Activated CD8-positive, alpha-beta memory T cell treated with anti-CD3 and anti-CD28 coated beads for 36 hours (primary cell): Measurements from ENCODE around the gene SEPHS2. TPM values are rescaled to one million over a fixed set of nuclear protein-coding genes. Genes with fewer than 3 reads are reported as not detected.
"Not testable (repeated sequence)": the region's sequence is repeated elsewhere in the genome, so short reads cannot be mapped to it uniquely, and the experiment has no call there.

Experiments used
- CTCF ChIA-PET: fragments of 350-600 bp; sonication (Branson Sonifier 250); formaldehyde crosslinking; loops from one replicate; lab custom pipeline; 2021; ENCODE audit warnings: antibody characterized with exemption; lab: Charles Lee
- POLR2A ChIA-PET: fragments of 350-600 bp; sonication (Branson Sonifier 250); formaldehyde crosslinking; loops from one replicate; lab custom pipeline; 2021; ENCODE audit warnings: antibody characterized with exemption; lab: Charles Lee
- total RNA-seq, 2 experiments: library from RNA; stranded (reverse); gene quantifications; one replicate each; pipeline ENCODE4 v1.2.3, GENCODE V29; 2021

Gene SEPHS2
- total RNA-seq, 2 experiments from 2014 or later: 70.8 to 71.3 TPM

DNA sequence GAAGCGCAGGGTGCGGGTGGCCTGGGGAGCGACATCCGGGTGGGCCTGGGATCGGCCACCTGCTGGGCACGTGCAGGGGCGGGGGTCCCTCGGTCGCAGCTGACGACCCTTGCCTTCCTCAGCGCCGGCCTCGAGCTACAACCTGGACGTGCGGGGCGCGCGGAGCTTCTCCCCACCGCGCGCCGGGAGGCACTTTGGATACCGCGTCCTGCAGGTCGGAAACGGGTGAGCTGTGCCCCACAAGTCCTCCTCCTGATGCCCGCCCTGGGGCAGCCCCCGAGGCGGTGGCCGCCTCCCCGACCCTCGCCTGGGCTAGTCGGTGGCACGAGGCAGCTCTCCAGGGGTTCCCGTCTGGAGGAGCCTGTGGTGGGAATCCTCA is 28.4 kb upstream of the SEPHS2 start:
- CTCF ChIA-PET: interaction anchor here (0.7 to 6.0 kb wide), 11 partner anchors 10 to 94 kb away, joined by 3 to 63 read pairs (median 4); partner anchors contain the start of genes DCTPP1, SEPHS2 and ZNF747
- POLR2A ChIA-PET: interaction anchor here (1.3 to 6.2 kb wide), 3 partner anchors 16 to 53 kb away, joined by 3 to 118 read pairs (median 12); partner anchors contain the start of gene DCTPP1

- CTCF ChIA-PET: interaction anchor here (0.7 to 6.0 kb wide), 14 partner anchors 11 to 95 kb away, joined by 3 to 63 read pairs (median 4); partner anchors contain the start of genes DCTPP1, SEPHS2 and ZNF747
- POLR2A ChIA-PET: interaction anchor here (0.6 to 6.2 kb wide), 6 partner anchors 15 to 258 kb away, joined by 3 to 118 read pairs (median 4); partner anchors contain the start of genes DCTPP1 and SEPHS2
Measured at GRCh38 chr16:30473231-30474073, 27.8 kb upstream of the SEPHS2 start.

- ChIA-PET CTCF (interaction anchor here (0.6 to 6.0 kb wide), 10 partner anchors 10 to 218 kb away, joined by 3 to 63 read pairs (median 4); partner anchors contain the start of gene DCTPP1), POLR2A (interaction anchor here (0.6 to 6.2 kb wide), 9 partner anchors 14 to 286 kb away, joined by 3 to 118 read pairs (median 4); partner anchors contain the start of genes DCTPP1 and SEPHS2)
Measured at GRCh38 chr16:30472328-30472942, 26.8 kb upstream of the SEPHS2 start, which contains the start of gene ITGAL. TSS of gene ITGAL (plus strand) at chr16:30472742. CDS start at chr16:30472838, 96 bp downstream.

- ChIA-PET CTCF (interaction anchor here (0.5 to 6.0 kb wide), 4 partner anchors 13 to 359 kb away, joined by 3 to 63 read pairs (median 4); no protein-coding TSS in a partner anchor), POLR2A (interaction anchor here (0.6 to 6.2 kb wide), 3 partner anchors 12 to 65 kb away, joined by 3 to 118 read pairs (median 4); partner anchors contain the start of gene DCTPP1)
Measured at GRCh38 chr16:30470632-30470995, 24.9 kb upstream of the SEPHS2 start.

- CTCF ChIA-PET: interaction anchor here (0.5 to 6.0 kb wide), 5 partner anchors 13 to 360 kb away, joined by 3 to 63 read pairs (median 4); partner anchors contain the start of gene DCTPP1
- POLR2A ChIA-PET: interaction anchor here (0.6 to 6.2 kb wide), 3 partner anchors 12 to 65 kb away, joined by 3 to 118 read pairs (median 4); partner anchors contain the start of gene DCTPP1
Measured at GRCh38 chr16:30470170-30470512, 24.5 kb upstream of the SEPHS2 start.

DNA sequence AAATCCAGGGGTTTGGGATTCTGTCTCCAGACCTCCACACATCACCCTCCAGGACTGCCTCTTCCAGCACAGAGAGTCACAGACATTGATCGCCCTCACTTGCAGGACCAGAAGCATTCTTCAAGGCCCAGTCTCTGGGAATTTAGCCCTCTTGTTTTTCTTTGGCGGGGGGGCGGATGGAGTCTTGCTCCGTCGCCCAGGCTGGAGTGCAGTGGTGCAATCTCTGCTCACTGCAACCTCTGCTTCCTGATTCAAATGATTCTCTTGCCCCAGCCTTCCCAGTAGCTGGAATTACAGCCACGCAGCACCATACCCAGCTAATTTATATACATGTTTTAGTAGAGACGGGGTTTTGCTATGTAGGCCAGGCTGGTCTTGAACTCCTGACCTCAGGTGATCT is 18.4 kb upstream of the SEPHS2 start:
- POLR2A ChIA-PET: interaction anchor here (0.6 kb wide), 1 partner anchor 16 kb away, joined by 3 read pairs; no protein-coding TSS in a partner anchor
- CTCF ChIA-PET: interaction anchor here (1.6 kb wide), 1 partner anchor 14 kb away, joined by 4 read pairs; no protein-coding TSS in a partner anchor

- POLR2A ChIA-PET: not testable (repeated sequence)
- CTCF ChIA-PET: interaction anchor here (0.8 to 2.0 kb wide), 4 partner anchors 12 to 137 kb away, joined by 3 to 10 read pairs (median 3); partner anchors contain the start of gene DCTPP1
Measured at GRCh38 chr16:30461426-30461825, 15.8 kb upstream of the SEPHS2 start.

DNA sequence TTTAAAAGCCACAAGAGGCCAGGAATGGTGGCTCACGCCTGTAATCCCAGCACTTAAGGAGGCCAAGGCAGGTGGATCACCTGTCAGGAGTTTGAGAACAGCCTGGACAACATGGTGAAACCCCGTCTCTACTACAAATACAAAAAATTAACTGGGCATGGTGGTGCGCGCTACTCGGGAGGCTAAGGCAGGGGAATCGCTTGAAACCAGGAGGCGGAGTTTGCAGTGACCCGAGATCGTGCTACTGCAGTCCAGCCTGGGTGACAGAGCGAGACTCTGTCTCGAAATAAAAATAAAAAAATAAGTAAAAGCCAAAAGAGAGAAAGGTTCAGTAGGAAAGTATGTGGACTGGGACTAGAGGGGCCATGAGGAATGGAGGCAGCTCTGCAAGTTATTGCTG is 13.8 kb upstream of the SEPHS2 start:
- ChIA-PET CTCF (interaction anchor here (0.7 to 6.3 kb wide), 4 partner anchors 12 to 139 kb away, joined by 3 to 63 read pairs (median 4); partner anchors contain the start of genes DCTPP1 and ITGAL), POLR2A (interaction anchor here (0.5 to 5.7 kb wide), 7 partner anchors 12 to 97 kb away, joined by 3 to 118 read pairs (median 5); partner anchors contain the start of genes ITGAL and SEPHS2)

- POLR2A ChIA-PET: interaction anchor here (0.5 to 5.7 kb wide), 10 partner anchors 13 to 98 kb away, joined by 3 to 118 read pairs (median 5); partner anchors contain the start of genes DCTPP1, ITGAL and SEPHS2
- CTCF ChIA-PET: interaction anchor here (0.8 to 6.3 kb wide), 9 partner anchors 9 to 99 kb away, joined by 3 to 63 read pairs (median 3); partner anchors contain the start of genes DCTPP1 and ITGAL
Measured at GRCh38 chr16:30458561-30459394, 13.1 kb upstream of the SEPHS2 start.

DNA sequence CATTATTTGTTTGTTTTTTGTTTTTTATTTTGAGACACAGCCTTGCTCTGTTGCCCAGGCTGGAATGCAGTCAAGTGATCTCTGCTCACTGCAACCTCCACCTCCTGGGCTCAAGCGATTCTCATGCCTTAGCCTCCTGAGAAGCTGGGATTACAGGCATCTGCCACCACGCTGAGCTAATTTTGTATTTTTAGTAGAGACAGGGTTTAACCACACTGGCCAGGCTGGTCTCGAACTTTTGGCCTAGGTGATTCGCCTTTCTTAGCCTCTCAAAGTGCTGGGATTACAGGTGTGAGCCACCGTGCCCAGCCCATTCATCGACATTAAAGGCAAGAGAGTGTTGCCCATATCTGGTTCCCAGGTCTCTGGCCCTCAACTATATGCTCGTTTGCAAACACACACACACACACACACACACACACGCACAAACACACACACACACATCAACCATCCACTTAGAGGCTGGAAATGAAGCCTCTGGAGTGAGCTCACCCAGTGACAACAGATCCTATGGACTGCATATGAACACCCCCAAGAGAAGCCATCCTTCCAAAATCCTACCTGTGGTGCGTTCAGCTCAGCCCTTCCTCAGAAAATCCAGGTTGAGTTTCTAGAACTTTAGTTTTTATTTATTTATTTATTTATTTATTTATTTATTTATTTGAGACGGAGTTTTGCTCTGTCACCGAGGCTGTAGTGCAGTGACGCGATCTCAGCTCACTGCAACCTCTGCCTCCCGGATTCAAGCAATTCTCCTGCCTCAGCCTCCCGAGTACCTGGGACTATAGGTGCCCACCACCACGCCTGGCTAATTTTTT is 12.3 kb upstream of the SEPHS2 start:
- ChIA-PET POLR2A (interaction anchor here (0.6 to 5.7 kb wide), 9 partner anchors 9 to 615 kb away, joined by 3 to 118 read pairs (median 3); partner anchors contain the start of genes DCTPP1 and ITGAL), CTCF (interaction anchor here (0.6 to 6.3 kb wide), 12 partner anchors 8 to 287 kb away, joined by 3 to 63 read pairs (median 4); partner anchors contain the start of genes DCTPP1 and ITGAL)

DNA sequence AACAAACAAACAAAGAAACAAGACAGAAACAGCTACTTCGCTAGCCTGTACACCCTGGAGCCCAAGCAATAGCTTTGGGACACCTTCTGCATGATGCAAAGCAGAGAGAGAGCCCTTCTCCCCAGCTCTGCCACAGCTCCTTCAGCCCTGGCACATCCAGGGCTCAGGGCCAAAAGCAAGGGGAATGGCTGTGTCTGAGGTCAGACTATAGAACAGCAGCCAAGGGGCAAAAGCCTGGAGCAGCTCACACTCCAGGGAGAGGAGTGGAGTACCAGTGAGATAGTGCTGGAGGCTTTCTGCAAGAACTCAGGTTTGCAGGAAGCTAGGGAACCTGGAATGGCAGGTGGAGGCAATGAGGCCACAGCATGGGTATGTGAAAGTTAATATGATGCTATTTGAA is 11.6 kb upstream of the SEPHS2 start:
- CTCF ChIA-PET: interaction anchor here (0.6 to 6.3 kb wide), 7 partner anchors 14 to 365 kb away, joined by 3 to 63 read pairs (median 4); partner anchors contain the start of genes DCTPP1 and ITGAL
- POLR2A ChIA-PET: interaction anchor here (0.7 to 5.7 kb wide), 4 partner anchors 14 to 615 kb away, joined by 3 to 118 read pairs (median 4); partner anchors contain the start of genes DCTPP1 and ITGAL

DNA sequence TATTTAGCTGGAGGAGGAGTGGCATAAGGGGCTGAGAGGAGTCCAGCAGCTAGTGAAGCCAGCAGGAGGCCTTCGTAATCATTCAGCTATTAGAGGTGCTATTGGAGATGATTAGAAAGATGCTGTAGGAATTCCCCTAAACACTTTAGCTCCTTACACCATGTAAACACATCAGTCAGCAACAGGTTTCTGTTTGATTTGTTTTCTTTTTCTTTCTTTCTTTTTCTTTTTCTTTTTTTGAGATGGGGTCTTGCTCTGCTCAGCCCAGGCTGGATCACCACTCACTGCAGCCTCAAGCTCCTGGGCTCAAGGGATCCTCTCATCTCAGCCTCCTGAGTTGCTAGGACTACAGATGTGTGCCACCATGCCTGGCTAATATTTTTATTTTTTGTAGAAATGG is 10.6 kb upstream of the SEPHS2 start:
- CTCF ChIA-PET: interaction anchor here (0.6 to 6.3 kb wide), 5 partner anchors 9 to 144 kb away, joined by 3 to 63 read pairs (median 4); partner anchors contain the start of genes DCTPP1 and ITGAL

DNA sequence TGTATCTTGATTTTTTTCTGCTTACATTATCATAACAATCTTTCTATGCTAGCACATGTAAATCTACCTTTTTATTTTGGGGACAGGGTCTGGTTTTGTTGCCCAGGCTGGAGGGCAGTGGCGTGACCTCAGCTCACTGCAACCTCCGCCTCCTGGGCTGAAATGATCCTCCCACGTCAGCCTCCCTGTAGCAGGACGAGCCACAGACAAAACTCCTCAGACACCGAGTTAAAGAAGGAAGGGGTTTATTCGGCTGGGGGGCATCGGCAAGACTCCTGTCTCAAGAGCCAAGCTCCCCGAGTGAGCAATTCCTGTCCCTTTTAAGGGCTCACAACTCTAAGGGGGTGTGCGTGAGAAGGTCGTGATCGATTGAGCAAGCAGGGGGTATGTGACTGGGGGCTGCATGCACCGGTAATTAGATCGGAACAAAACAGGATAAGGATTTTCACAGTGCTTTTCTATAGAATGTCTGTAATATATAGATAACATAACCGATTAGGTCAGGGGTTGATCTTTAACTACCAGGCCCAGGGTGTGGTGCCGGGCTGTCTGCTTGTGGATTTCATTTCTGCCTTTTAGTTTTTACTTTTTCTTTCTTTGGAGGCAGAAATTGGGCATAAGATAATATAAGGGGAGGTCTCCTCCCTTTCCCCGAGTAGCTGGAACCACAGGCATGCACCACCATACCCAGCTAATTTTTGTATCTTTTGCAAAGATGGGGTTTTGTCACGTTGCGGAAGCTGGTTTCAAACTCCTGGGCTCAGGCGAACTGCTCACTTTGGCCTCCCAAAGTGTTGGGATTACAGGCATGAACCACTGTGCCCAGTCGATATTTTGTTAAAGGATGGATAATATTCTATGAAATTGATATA is 7.3 kb upstream of the SEPHS2 start:
- POLR2A ChIA-PET: not testable (repeated sequence)
- CTCF ChIA-PET: interaction anchor here (0.6 to 1.2 kb wide), 2 partner anchors 19 to 60 kb away, joined by 3 to 5 read pairs; no protein-coding TSS in a partner anchor

More for the DNA sequence above, 10.6 kb upstream of the SEPHS2 start:
- POLR2A ChIA-PET: interaction anchor here (0.7 to 5.7 kb wide), 2 partner anchors 11 to 15 kb away, joined by 3 to 118 read pairs; partner anchors contain the start of genes ITGAL and SEPHS2

DNA sequence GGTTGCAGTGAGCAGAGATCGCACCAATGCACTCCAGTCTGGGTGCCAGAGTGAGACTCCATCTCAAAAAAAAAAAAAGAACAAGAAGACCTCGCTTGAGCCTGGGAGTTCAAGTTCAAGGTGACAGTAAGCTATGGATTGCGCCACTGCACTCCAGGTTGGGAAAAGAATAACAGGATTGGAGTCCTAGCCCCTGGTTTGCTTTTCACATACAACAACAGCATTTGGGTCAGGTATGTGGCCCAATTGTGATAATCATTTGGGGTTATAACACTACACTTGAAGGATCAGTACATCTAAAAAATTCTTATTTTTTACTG is 3.4 kb upstream of the SEPHS2 start:
- ChIA-PET CTCF (interaction anchor here (0.6 to 3.8 kb wide), 22 partner anchors 9 to 366 kb away, joined by 3 to 19 read pairs (median 4); partner anchors contain the start of genes DCTPP1, ZNF747 and ZNF785), POLR2A (interaction anchor here (0.7 to 1.6 kb wide), 2 partner anchors 24 to 245 kb away, joined by 4 to 5 read pairs; no protein-coding TSS in a partner anchor)
